ENCODE results near the gene GRIN2D.

GRIN2D gene

GRCh38 chr19:48391100-48392005, 2.1 kb upstream of the GRIN2D start, which contains the start of gene KDELR1 (continued):
- TF ChIP-seq ZBTB7A (tag by site-specific recombination; IDR thresholded peaks at IDR 0.05; ENCODE audit: low read depth) (no peak; the same call in 1 of the 2 replicates), ZNF585B (tag by site-specific recombination; IDR thresholded peaks at IDR 0.05) (no peak), ZNF169 (tag by site-specific recombination; IDR thresholded peaks at IDR 0.05) (no peak), ZNF404 (tag by site-specific recombination; IDR thresholded peaks at IDR 0.05) (no peak), ZNF777 (tag by site-specific recombination; IDR thresholded peaks at IDR 0.05; ENCODE audit: borderline replicate concordance) (no peak), PRDM1 (tag by site-specific recombination; IDR thresholded peaks at IDR 0.05) (no peak), GLI2 (tag by site-specific recombination; IDR thresholded peaks at IDR 0.05; ENCODE audit: borderline replicate concordance, low read depth) (no peak), ZNF362 (tag by site-specific recombination; IDR thresholded peaks at IDR 0.05) (no peak), ZNF560 (tag by site-specific recombination; IDR thresholded peaks at IDR 0.05; ENCODE audit: borderline replicate concordance) (no peak), ZNF398 (tag by site-specific recombination; IDR thresholded peaks at IDR 0.05) (peak; percentile 95), SCRT2 (tag by site-specific recombination; IDR thresholded peaks at IDR 0.05) (no peak), ZSCAN18 (tag by site-specific recombination; IDR thresholded peaks at IDR 0.05) (no peak), ZNF184 (tag by site-specific recombination; IDR thresholded peaks at IDR 0.05) (no peak), IKZF3 (tag by site-specific recombination; IDR thresholded peaks at IDR 0.05) (peak; percentile 96), ZNF747 (tag by site-specific recombination; IDR thresholded peaks at IDR 0.05) (no peak), ZNF624 (tag by site-specific recombination; IDR thresholded peaks at IDR 0.05) (no peak), GLI4 (tag by site-specific recombination; IDR thresholded peaks at IDR 0.05) (no peak), ELK4 (IDR thresholded peaks at IDR 0.05; ENCODE audit: borderline replicate concordance, low read depth, low read length) (no peak), SALL2 (tag by site-specific recombination; IDR thresholded peaks at IDR 0.05; ENCODE audit: borderline replicate concordance) (no peak), ZNF830 (tag by site-specific recombination; IDR thresholded peaks at IDR 0.05; ENCODE audit: low read depth) (no peak), ZFHX2 (tag by site-specific recombination; conservative IDR thresholded peaks at IDR 0.05) (peak; percentile 12; the same call in 1 of the 2 replicates), ZNF549 (tag by site-specific recombination; IDR thresholded peaks at IDR 0.05) (no peak), SP7 (tag by site-specific recombination; IDR thresholded peaks at IDR 0.05) (peak; percentile 12; the same call in 1 of the 2 replicates), ZNF423 (tag by site-specific recombination; IDR thresholded peaks at IDR 0.05) (no peak), ZNF211 (tag by site-specific recombination; IDR thresholded peaks at IDR 0.05; ENCODE audit: low read depth) (no peak), ZNF658 (tag by site-specific recombination; IDR thresholded peaks at IDR 0.05) (no peak), ZNF623 (tag by site-specific recombination; IDR thresholded peaks at IDR 0.05) (0 out of 2 replicates have a peak, but pooled peaks have one; percentile 21), ZNF768 (tag by site-specific recombination; IDR thresholded peaks at IDR 0.05) (no peak), ZBTB44 (tag by site-specific recombination; IDR thresholded peaks at IDR 0.05) (no peak), ZNF639 (tag by site-specific recombination; IDR thresholded peaks at IDR 0.05) (no peak), ZNF621 (tag by site-specific recombination; IDR thresholded peaks at IDR 0.05) (no peak), ZNF366 (tag by site-specific recombination; conservative IDR thresholded peaks at IDR 0.05) (no peak)
